WTC11 (cell line): Measurements from ENCODE around the gene MYO7B. TPM values are rescaled to one million over a fixed set of nuclear protein-coding genes. Genes with fewer than 3 reads are reported as not detected.

Source experiments
- ATAC-seq: fragments of 200-7000 bp; cut with Tn5 transposase; 2 replicates; pipeline ENCODE4 v1.10.0; 2021; ENCODE audit warnings: mild to moderate bottlenecking, moderate library complexity
- CTCF ChIA-PET: fragments of 300-600 bp; sonication (Branson Sonifier 250); formaldehyde crosslinking; loops from one replicate; lab custom pipeline; 2021; ENCODE audit warnings: antibody characterized with exemption; lab: Charles Lee
- POLR2A ChIA-PET: fragments of 350-600 bp; sonication (Branson Sonifier 250); formaldehyde crosslinking; loops from one replicate; lab custom pipeline; 2021; ENCODE audit warnings: antibody characterized with exemption; lab: Charles Lee
- DNase-seq: peaks from one replicate; pipeline ENCODE4 v3.0.0; 2021; ENCODE audit warnings: low spot score
- H3K27ac Mint-ChIP-seq: 2 replicates; pipeline ENCODE4 v1.8.0; 2021; ENCODE audit warnings: mixed read lengths
- H3K27me3 Mint-ChIP-seq: 2 replicates; pipeline ENCODE4 v1.8.0; 2021; ENCODE audit warnings: low read depth, mild to moderate bottlenecking, moderate library complexity, mixed read lengths
- H3K36me3 Mint-ChIP-seq: 2 replicates; pipeline ENCODE4 v1.8.0; 2021; ENCODE audit warnings: mixed read lengths
- H3K4me1 Mint-ChIP-seq: 2 replicates; pipeline ENCODE4 v1.8.0; 2022; ENCODE audit warnings: mixed read lengths
- H3K4me3 Mint-ChIP-seq: 2 replicates; pipeline ENCODE4 v1.8.0; 2021; ENCODE audit warnings: mild to moderate bottlenecking, moderate library complexity, mixed read lengths
- H3K9me3 Mint-ChIP-seq: 2 replicates; pipeline ENCODE4 v1.8.0; 2021; ENCODE audit warnings: mixed read lengths
- FOXP1 ChIP-seq: sonication (generic); formaldehyde crosslinking; IDR thresholded peaks from 2 replicates; pipeline ENCODE4 v1.8.0; 2022; ENCODE audit warnings: missing genetic modification reagents, mild to moderate bottlenecking, moderate library complexity, borderline replicate concordance
- GTF2I ChIP-seq: fragments of 250-450 bp; sonication (Bioruptor Pico); conservative IDR thresholded peaks from 2 replicates; pipeline ENCODE4 v1.4.0; 2021; ENCODE audit warnings: mild to moderate bottlenecking
- JUN ChIP-seq: sonication (generic); formaldehyde crosslinking; IDR thresholded peaks from 2 replicates; pipeline ENCODE4 v1.8.0; 2023; ENCODE audit warnings: mild to moderate bottlenecking, missing genetic modification reagents
- MXD4 ChIP-seq: fragments of 250-450 bp; sonication (Bioruptor Pico); IDR thresholded peaks from 2 replicates; pipeline ENCODE4 v1.8.0; 2021; ENCODE audit warnings: mild to moderate bottlenecking, moderate library complexity, borderline replicate concordance
- MYBL2 ChIP-seq: sonication (generic); formaldehyde crosslinking; IDR thresholded peaks from 2 replicates; pipeline ENCODE4 v1.8.1; 2023; ENCODE audit warnings: mild to moderate bottlenecking, moderate library complexity, missing genetic modification reagents
- NFYB ChIP-seq: sonication (generic); formaldehyde crosslinking; conservative IDR thresholded peaks from 2 replicates; pipeline ENCODE4 v1.8.0; 2022; ENCODE audit warnings: low read depth, missing genetic modification reagents
- OVOL2 ChIP-seq: fragments of 250-450 bp; sonication (Bioruptor Pico); IDR thresholded peaks from 2 replicates; pipeline ENCODE4 v1.9.0; 2021; ENCODE audit warnings: mild to moderate bottlenecking, borderline replicate concordance
- RORB ChIP-seq: fragments of 250-450 bp; sonication (Bioruptor Pico); IDR thresholded peaks from 2 replicates; pipeline ENCODE4 v1.9.0; 2021; ENCODE audit warnings: mild to moderate bottlenecking
- ZBTB21 ChIP-seq: sonication (generic); formaldehyde crosslinking; IDR thresholded peaks from 2 replicates; pipeline ENCODE4 v1.8.1; 2023; ENCODE audit warnings: mild to moderate bottlenecking, missing genetic modification reagents, borderline replicate concordance
- total RNA-seq: library from RNA; stranded (reverse); gene quantifications from 3 replicates; pipeline ENCODE4 v1.2.3, GENCODE V29; 2021
- TF ChIP-seq, protein P1 (sequence below): sonication (generic); formaldehyde crosslinking; IDR thresholded peaks from 2 replicates; pipeline ENCODE4 v1.8.0; 2023; ENCODE audit warnings: mild to moderate bottlenecking, missing genetic modification reagents
- TF ChIP-seq, protein P2 (sequence below): sonication (generic); formaldehyde crosslinking; IDR thresholded peaks from 2 replicates; pipeline ENCODE4 v1.8.1; 2023; ENCODE audit warnings: mild to moderate bottlenecking, missing genetic modification reagents
- TF ChIP-seq, protein P3 (sequence below): fragments of 250-450 bp; sonication (Bioruptor Pico); conservative IDR thresholded peaks from 2 replicates; pipeline ENCODE4 v1.9.0; 2021; ENCODE audit warnings: mild to moderate bottlenecking
- TF ChIP-seq, protein P4 (sequence below): sonication (generic); formaldehyde crosslinking; IDR thresholded peaks from 2 replicates; pipeline ENCODE4 v1.8.1; 2023; ENCODE audit warnings: mild to moderate bottlenecking, moderate library complexity, missing genetic modification reagents
- TF ChIP-seq, protein P5 (sequence below): sonication (generic); formaldehyde crosslinking; IDR thresholded peaks from 2 replicates; pipeline ENCODE4 v1.8.1; 2022; ENCODE audit warnings: mild to moderate bottlenecking, missing genetic modification reagents, moderate library complexity, borderline replicate concordance
- TF ChIP-seq, protein P6 (sequence below): sonication (generic); formaldehyde crosslinking; IDR thresholded peaks from 2 replicates; pipeline ENCODE4 v1.8.0; 2022; ENCODE audit warnings: missing genetic modification reagents
- TF ChIP-seq, protein P7 (sequence below): sonication (generic); formaldehyde crosslinking; IDR thresholded peaks from 2 replicates; pipeline ENCODE4 v1.8.0; 2022; ENCODE audit warnings: mild to moderate bottlenecking, missing genetic modification reagents

Gene MYO7B
- total RNA-seq, 1 experiment from 2014 or later = not detected

DNA sequence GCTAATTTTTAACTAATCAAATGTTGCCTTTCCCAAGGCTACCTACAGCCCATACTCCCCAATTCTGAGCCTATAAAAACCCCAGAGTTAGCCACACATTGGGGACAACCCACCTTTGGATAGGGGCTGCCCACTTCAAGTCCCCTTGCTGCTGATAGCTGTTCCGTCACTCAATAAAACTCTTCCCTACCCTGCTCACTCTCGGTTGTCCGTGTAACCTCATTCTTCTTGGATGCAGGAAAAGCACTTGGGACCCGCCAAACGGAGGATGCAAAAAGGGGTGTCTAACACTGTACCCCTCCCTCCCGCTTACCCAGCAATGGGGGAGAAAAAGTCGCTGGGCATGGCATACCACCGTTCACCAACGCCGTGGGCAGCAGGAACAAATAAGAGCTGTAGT is 21.4 kb upstream of the MYO7B start (continued):
- TF ChIP-seq, protein P1, sequence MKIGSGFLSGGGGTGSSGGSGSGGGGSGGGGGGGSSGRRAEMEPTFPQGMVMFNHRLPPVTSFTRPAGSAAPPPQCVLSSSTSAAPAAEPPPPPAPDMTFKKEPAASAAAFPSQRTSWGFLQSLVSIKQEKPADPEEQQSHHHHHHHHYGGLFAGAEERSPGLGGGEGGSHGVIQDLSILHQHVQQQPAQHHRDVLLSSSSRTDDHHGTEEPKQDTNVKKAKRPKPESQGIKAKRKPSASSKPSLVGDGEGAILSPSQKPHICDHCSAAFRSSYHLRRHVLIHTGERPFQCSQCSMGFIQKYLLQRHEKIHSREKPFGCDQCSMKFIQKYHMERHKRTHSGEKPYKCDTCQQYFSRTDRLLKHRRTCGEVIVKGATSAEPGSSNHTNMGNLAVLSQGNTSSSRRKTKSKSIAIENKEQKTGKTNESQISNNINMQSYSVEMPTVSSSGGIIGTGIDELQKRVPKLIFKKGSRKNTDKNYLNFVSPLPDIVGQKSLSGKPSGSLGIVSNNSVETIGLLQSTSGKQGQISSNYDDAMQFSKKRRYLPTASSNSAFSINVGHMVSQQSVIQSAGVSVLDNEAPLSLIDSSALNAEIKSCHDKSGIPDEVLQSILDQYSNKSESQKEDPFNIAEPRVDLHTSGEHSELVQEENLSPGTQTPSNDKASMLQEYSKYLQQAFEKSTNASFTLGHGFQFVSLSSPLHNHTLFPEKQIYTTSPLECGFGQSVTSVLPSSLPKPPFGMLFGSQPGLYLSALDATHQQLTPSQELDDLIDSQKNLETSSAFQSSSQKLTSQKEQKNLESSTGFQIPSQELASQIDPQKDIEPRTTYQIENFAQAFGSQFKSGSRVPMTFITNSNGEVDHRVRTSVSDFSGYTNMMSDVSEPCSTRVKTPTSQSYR (CRISPR knock-in tag) = no peak
- TF ChIP-seq GTF2I = no peak
- TF ChIP-seq, protein P2, sequence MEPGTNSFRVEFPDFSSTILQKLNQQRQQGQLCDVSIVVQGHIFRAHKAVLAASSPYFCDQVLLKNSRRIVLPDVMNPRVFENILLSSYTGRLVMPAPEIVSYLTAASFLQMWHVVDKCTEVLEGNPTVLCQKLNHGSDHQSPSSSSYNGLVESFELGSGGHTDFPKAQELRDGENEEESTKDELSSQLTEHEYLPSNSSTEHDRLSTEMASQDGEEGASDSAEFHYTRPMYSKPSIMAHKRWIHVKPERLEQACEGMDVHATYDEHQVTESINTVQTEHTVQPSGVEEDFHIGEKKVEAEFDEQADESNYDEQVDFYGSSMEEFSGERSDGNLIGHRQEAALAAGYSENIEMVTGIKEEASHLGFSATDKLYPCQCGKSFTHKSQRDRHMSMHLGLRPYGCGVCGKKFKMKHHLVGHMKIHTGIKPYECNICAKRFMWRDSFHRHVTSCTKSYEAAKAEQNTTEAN (CRISPR knock-in tag) = no peak
- no peak for TF ChIP-seq JUN
- TF ChIP-seq MYBL2 = no peak
- TF ChIP-seq FOXP1 (CRISPR knock-in tag) = no peak
- TF ChIP-seq ZBTB21 (CRISPR knock-in tag) = no peak
- TF ChIP-seq RORB (CRISPR knock-in tag) = no peak
- no peak for TF ChIP-seq OVOL2

DNA sequence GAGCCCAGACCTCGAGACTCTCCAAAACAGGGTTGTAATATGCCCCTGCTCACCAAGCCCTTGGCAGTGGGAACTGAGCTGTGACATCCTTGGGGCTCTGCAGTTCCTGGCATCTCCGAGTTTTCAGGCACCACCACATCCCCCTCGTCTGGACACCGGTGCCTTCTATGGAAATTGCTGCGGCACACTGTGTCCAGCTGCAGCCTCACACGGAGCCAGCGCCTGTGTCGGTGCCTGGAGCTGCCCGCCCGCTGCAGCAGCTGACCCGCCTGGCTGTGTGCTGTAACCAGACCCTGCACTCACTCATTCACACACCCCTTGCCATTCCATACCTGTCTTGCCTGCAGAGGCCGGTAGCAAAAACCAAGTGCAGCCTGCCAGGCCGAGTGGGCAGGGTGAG is 21.0 kb upstream of the MYO7B start:
- Mint-ChIP-seq H3K27me3 (no peaks in the 10 kb centered on the region), H3K27ac (peak overlapping the region; percentile 80), H3K9me3 (no peaks in the 10 kb centered on the region), H3K36me3 (peaks cover 13% of the 10 kb centered on the region), H3K4me1 (peaks cover 44% of the 10 kb centered on the region), H3K4me3 (no peak overlapping the region)
- DNase-seq (no peak), ATAC-seq (peak; percentile 43)
- CTCF ChIA-PET = interaction anchor here (0.5 to 2.3 kb wide), 4 partner anchors 35 to 444 kb away, joined by 4 to 12 read pairs (median 5); no protein-coding TSS in a partner anchor
- 0 out of 2 replicates have a peak, but pooled peaks have one; percentile 53 for TF ChIP-seq FOXP1 (CRISPR knock-in tag)
- TF ChIP-seq, protein P3, sequence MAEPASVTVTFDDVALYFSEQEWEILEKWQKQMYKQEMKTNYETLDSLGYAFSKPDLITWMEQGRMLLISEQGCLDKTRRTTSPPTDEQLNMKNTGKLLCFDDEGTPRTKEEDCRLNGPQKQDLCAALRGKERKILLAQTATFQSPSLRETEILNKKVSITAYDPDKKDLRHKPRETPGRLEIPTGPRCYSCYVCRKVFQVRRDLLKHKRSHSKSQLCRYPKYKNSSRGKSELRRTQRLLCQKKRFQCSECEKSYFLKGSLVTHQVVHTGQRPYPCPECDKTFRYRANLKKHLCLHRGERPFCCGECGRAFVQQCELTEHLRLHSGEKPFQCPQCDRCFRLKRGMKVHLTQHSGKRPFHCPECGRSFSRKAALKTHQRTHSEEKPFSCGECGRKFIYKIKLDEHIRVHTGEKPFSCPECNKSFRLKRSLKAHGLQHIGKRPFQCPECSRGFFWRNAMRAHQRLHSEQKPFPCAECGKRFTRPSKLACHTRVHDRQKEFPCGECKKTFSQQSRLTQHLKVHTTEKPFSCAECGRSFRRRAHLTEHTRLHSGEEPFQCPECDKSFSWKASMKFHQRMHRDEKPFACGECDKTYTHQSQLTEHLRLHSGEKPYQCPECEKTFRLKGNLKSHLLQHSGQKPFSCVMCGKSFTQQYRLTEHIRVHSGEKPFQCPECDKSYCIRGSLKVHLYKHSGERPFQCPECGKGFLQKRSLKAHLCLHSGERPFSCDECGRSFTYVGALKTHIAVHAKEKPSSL (CRISPR knock-in tag) = no peak
- POLR2A ChIA-PET = interaction anchor here (0.6 to 2.1 kb wide), 2 partner anchors 12 to 360 kb away, joined by 8 to 10 read pairs; partner anchors contain the start of gene IWS1

DNA sequence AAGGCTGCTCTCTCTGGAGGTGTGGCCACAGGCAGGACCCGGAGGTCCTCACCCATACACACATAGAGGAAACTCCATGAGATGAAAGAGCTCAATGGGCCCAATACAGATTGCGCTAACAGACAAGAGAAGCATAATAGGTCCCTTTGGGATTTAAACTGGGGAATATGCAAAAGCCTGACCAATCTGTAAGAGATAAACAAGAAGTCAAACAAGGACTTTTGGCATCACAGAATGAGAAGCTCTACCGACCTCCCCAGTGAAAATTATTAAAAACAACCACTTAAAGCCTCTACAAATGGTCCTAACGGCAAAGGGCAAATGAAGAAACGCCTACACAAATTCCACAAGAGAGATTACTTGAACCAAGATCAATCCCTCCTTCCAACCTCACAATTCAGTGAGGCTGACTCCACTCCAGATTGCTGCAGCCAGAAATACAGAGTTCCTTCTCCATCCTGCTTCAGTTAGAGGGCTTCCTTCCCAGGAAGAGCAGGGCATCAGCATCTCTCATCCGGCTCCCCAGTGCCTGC is 20.0 kb upstream of the MYO7B start:
- Mint-ChIP-seq H3K4me3 (no peak overlapping the region; the same call in 1 of the 2 replicates), H3K27ac (peak overlapping the region; percentile 80), H3K4me1 (peaks cover 44% of the 10 kb centered on the region), H3K27me3 (no peaks in the 10 kb centered on the region), H3K9me3 (no peaks in the 10 kb centered on the region), H3K36me3 (peaks cover 20% of the 10 kb centered on the region)
- ChIA-PET POLR2A (interaction anchor here (2.1 kb wide), 1 partner anchor 11 kb away, joined by 10 read pairs; the partner anchor contains the start of gene IWS1), CTCF (interaction anchor here (1.5 kb wide), 1 partner anchor 76 kb away, joined by 7 read pairs; no protein-coding TSS in a partner anchor)
- ATAC-seq (peak; percentile 40; the same call in 1 of the 2 replicates), DNase-seq (no peak)
- TF ChIP-seq, protein P4, sequence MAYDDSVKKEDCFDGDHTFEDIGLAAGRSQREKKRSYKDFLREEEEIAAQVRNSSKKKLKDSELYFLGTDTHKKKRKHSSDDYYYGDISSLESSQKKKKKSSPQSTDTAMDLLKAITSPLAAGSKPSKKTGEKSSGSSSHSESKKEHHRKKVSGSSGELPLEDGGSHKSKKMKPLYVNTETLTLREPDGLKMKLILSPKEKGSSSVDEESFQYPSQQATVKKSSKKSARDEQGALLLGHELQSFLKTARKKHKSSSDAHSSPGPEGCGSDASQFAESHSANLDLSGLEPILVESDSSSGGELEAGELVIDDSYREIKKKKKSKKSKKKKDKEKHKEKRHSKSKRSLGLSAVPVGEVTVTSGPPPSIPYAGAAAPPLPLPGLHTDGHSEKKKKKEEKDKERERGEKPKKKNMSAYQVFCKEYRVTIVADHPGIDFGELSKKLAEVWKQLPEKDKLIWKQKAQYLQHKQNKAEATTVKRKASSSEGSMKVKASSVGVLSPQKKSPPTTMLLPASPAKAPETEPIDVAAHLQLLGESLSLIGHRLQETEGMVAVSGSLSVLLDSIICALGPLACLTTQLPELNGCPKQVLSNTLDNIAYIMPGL (CRISPR knock-in tag) = no peak
- TF ChIP-seq, protein P5, sequence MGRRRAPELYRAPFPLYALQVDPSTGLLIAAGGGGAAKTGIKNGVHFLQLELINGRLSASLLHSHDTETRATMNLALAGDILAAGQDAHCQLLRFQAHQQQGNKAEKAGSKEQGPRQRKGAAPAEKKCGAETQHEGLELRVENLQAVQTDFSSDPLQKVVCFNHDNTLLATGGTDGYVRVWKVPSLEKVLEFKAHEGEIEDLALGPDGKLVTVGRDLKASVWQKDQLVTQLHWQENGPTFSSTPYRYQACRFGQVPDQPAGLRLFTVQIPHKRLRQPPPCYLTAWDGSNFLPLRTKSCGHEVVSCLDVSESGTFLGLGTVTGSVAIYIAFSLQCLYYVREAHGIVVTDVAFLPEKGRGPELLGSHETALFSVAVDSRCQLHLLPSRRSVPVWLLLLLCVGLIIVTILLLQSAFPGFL (CRISPR knock-in tag) = no peak
- TF ChIP-seq, protein P6, sequence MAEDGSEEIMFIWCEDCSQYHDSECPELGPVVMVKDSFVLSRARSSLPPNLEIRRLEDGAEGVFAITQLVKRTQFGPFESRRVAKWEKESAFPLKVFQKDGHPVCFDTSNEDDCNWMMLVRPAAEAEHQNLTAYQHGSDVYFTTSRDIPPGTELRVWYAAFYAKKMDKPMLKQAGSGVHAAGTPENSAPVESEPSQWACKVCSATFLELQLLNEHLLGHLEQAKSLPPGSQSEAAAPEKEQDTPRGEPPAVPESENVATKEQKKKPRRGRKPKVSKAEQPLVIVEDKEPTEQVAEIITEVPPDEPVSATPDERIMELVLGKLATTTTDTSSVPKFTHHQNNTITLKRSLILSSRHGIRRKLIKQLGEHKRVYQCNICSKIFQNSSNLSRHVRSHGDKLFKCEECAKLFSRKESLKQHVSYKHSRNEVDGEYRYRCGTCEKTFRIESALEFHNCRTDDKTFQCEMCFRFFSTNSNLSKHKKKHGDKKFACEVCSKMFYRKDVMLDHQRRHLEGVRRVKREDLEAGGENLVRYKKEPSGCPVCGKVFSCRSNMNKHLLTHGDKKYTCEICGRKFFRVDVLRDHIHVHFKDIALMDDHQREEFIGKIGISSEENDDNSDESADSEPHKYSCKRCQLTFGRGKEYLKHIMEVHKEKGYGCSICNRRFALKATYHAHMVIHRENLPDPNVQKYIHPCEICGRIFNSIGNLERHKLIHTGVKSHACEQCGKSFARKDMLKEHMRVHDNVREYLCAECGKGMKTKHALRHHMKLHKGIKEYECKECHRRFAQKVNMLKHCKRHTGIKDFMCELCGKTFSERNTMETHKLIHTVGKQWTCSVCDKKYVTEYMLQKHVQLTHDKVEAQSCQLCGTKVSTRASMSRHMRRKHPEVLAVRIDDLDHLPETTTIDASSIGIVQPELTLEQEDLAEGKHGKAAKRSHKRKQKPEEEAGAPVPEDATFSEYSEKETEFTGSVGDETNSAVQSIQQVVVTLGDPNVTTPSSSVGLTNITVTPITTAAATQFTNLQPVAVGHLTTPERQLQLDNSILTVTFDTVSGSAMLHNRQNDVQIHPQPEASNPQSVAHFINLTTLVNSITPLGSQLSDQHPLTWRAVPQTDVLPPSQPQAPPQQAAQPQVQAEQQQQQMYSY (CRISPR knock-in tag) = no peak
- TF ChIP-seq NFYB (CRISPR knock-in tag) (no peak), MXD4 (CRISPR knock-in tag) (no peak)
- TF ChIP-seq, protein P7, sequence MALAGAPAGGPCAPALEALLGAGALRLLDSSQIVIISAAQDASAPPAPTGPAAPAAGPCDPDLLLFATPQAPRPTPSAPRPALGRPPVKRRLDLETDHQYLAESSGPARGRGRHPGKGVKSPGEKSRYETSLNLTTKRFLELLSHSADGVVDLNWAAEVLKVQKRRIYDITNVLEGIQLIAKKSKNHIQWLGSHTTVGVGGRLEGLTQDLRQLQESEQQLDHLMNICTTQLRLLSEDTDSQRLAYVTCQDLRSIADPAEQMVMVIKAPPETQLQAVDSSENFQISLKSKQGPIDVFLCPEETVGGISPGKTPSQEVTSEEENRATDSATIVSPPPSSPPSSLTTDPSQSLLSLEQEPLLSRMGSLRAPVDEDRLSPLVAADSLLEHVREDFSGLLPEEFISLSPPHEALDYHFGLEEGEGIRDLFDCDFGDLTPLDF (CRISPR knock-in tag) = no peak
